BJ (cell line): ENCODE results near the gene RELT. TPM values are rescaled to one million over a fixed set of nuclear protein-coding genes. Genes with fewer than 3 reads are reported as not detected.

Experiments
- CTCF ChIA-PET: fragments of 350-600 bp; formaldehyde crosslinking; extraction: SDS; loops from one replicate; lab custom pipeline; 2021; ENCODE audit warnings: antibody characterized with exemption, inconsistent platforms; lab: Yijun Ruan, JAX
- POLR2A ChIA-PET: fragments of 300-600 bp; sonication (Branson Sonifier 250); formaldehyde crosslinking; extraction: SDS; loops from one replicate; lab custom pipeline; 2021; ENCODE audit warnings: antibody characterized with exemption; lab: Charles Lee
- DNase-seq: peaks from one replicate; pipeline ENCODE4 v3.0.0-alpha.2; 2011; ENCODE audit warnings: low read depth
- H3K27me3 ChIP-seq: 2 replicates; pipeline ENCODE4 v1.6.0; 2011; ENCODE audit warnings: low read length; ENCODE audit not compliant: control insufficient read depth, insufficient read depth
- H3K36me3 ChIP-seq: 2 replicates; pipeline ENCODE4 v1.5.1; 2011; ENCODE audit warnings: low read length; ENCODE audit not compliant: control insufficient read depth, insufficient read depth
- H3K4me3 ChIP-seq: 2 replicates; pipeline ENCODE4 v1.5.1; 2011; ENCODE audit warnings: low read depth, mild to moderate bottlenecking, control low read depth, low read length
- polyA plus RNA-seq: library from polyadenylated mRNA; depleted of rRNA; stranded (reverse); fragments of >200 nt; gene quantifications from 2 replicates; pipeline ENCODE4 v1.2.3, GENCODE V29; 2011
- TF ChIP-seq, protein P1 (sequence below): IDR thresholded peaks from 2 replicates; pipeline ENCODE4 v1.5.1; 2011; ENCODE audit warnings: low read depth, mild to moderate bottlenecking, control low read depth, inconsistent platforms, low read length, moderate library complexity; ENCODE audit not compliant: insufficient read depth

The RELT gene
- polyA plus RNA-seq, 1 experiment = 3.7 TPM

DNA sequence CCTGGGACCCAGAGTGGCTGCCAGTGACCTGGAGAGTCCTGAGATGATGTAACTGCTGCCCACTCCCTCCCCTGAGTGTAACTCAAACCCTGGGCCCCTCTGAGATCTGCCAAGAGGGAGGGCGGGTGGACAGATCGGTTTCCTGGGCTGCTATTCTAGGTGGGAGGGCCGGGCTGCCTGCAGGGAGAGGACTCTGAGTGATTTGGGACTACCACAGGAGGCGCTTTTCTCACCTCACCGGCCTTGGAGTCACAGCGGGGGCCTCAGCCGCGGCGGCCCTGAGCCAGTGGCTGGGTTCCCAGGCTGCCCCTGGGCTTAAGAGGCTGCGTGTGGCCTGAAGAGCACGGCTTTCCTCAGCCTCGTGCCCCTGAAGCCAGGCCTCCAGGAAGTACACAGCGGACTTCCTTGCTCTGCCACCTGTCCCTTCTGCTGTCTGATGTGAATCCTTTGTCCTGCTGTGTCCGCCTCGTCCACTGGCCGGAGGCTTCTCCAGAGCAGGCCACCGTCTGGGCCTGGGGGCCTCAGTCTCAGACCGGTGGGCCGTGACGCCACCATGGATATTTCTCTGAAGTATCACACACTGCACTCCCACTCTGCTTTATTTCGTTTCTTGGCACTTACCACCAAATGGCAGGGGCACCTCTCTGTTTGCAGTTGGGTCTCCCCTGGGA is 11.5 kb downstream of the RELT start:
- Histone ChIP-seq H3K36me3 (peaks cover 4% of the 10 kb centered on the region; the same call in 1 of the 2 replicates), H3K4me3 (no peak overlapping the region), H3K27me3 (no peaks in the 10 kb centered on the region)
- TF ChIP-seq, protein P1, sequence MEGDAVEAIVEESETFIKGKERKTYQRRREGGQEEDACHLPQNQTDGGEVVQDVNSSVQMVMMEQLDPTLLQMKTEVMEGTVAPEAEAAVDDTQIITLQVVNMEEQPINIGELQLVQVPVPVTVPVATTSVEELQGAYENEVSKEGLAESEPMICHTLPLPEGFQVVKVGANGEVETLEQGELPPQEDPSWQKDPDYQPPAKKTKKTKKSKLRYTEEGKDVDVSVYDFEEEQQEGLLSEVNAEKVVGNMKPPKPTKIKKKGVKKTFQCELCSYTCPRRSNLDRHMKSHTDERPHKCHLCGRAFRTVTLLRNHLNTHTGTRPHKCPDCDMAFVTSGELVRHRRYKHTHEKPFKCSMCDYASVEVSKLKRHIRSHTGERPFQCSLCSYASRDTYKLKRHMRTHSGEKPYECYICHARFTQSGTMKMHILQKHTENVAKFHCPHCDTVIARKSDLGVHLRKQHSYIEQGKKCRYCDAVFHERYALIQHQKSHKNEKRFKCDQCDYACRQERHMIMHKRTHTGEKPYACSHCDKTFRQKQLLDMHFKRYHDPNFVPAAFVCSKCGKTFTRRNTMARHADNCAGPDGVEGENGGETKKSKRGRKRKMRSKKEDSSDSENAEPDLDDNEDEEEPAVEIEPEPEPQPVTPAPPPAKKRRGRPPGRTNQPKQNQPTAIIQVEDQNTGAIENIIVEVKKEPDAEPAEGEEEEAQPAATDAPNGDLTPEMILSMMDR = no peak
- ChIA-PET CTCF (interaction anchor here (0.6 to 2.5 kb wide), 9 partner anchors 11 to 197 kb away, joined by 3 to 8 read pairs (median 3); no protein-coding TSS in a partner anchor), POLR2A (no interaction called here)
- DNase-seq = no peak

DNA sequence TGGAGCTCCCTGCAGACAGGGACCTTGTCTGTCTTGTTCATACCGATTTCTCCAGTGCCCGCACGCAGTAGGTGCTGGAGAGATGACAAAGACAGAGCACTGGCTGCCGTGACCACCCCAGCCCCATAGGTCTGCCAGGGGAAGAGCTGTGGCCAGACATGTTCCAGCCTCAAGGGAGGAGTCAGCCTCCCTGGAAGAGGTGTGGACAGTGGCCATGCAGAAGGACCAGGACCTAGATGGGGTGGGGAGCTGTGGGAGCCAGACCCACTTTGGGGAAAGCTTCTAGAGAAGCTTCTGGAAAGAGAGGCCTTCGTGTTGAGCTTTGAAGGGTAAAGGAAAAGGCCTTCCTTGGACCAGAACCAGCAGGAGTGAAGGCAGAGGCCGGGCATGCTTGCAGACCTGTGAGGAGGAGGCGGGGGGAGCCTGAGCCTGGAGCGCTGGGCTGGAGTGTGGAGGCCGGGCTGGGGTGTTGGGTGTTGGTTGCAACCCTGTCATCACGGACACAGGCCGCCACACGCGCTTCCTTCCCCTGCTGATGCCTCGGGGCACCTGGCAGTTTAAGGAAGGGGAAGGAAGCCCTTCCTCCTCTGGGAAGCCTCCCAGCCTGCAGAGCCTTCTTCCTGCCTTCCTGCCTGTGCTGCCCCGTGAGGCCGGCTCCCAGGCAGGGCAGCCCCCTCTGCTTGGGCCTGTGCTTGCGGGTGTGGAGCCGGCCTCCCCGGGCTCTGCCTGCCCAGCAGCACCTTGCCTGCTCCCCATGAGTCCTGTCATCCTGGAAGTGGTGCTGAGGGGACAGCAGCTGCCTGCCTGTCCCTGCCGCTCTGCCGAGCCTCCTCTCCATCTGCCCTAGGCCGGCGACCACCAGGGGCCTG is 12.3 kb downstream of the RELT start:
- Histone ChIP-seq H3K36me3 (peaks cover 5% of the 10 kb centered on the region; the same call in 1 of the 2 replicates), H3K4me3 (no peak overlapping the region), H3K27me3 (no peaks in the 10 kb centered on the region)
- TF ChIP-seq, protein P1 = peak; percentile 2; the same call in 1 of the 2 replicates
- POLR2A ChIA-PET = no interaction called here
- CTCF ChIA-PET = interaction anchor here (0.6 to 2.5 kb wide), 11 partner anchors 14 to 273 kb away, joined by 3 to 11 read pairs (median 3); partner anchors contain the start of gene FAM168A
- DNase-seq = no peak

DNA sequence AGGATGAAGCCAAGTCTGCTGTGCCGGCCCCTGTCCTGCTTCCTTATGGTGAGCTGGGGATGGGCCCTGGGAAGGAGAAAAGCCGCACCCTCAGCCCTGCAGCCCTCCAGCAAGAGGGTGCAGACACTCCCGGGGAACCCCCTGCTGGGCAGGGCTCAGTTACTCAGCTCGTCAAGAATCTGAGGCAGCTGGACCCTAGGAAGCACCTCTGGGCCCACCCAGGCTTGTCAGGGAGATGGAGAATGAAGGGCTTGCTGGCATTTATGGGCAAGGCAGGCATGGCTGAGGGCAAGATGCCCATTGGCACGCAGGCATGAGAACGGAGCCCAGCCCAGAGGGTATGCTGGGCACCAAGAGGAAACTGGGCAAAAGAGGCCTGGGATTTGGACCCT is 12.9 kb downstream of the RELT start:
- Histone ChIP-seq H3K4me3 (no peak overlapping the region), H3K36me3 (peaks cover 5% of the 10 kb centered on the region), H3K27me3 (no peaks in the 10 kb centered on the region)
- no peak for DNase-seq
- POLR2A ChIA-PET = no interaction called here
- TF ChIP-seq, protein P1 = no peak
- CTCF ChIA-PET = interaction anchor here (0.8 to 2.5 kb wide), 8 partner anchors 13 to 272 kb away, joined by 3 to 11 read pairs (median 4); partner anchors contain the start of genes FAM168A and RELT

DNA sequence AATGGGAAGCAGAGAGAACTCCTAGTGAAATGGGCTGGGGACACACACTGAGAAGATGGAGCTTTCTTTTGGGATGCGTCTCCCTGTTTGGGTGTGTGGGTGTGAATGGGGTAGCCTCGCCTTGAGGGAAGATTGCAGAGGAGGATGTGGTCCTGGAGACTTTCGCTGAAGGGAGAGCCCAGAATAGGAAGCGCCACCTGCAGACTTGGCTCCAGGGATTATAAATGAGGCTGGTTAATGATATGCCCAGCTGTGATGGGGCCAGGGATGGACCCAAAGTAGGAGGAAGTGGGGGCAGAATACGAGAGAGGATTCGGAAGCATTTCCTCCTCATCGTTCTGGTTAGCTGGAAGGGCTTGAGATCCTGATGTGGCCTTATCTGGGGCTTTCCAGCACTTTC is 13.7 kb downstream of the RELT start:
- Histone ChIP-seq H3K4me3 (no peak overlapping the region), H3K27me3 (no peaks in the 10 kb centered on the region), H3K36me3 (peaks cover 11% of the 10 kb centered on the region)
- TF ChIP-seq, protein P1 = no peak
- no peak for DNase-seq
- ChIA-PET CTCF (interaction anchor here (1.0 to 2.5 kb wide), 8 partner anchors 14 to 271 kb away, joined by 3 to 11 read pairs (median 4); partner anchors contain the start of genes FAM168A and RELT), POLR2A (no interaction called here)
